Brain microvascular endothelial cell (primary cell): ENCODE data around the gene ANXA6.

ENCODE experiments used
- DNase-seq: peaks from one replicate; pipeline ENCODE4 v3.0.0-alpha.2; 2020
- H3K27ac ChIP-seq: fragments of 250-450 bp; sonication (Bioruptor Pico); 2 replicates; pipeline ENCODE4 v1.5.1; 2020; ENCODE audit warnings: mild to moderate bottlenecking, moderate library complexity
- H3K27me3 ChIP-seq: fragments of 250-450 bp; sonication (Bioruptor Pico); replicated peaks from 2 replicates; pipeline ENCODE4 v1.5.1; 2020; ENCODE audit warnings: mild to moderate bottlenecking
- H3K36me3 ChIP-seq: fragments of 250-450 bp; sonication (Bioruptor Pico); replicated peaks from 2 replicates; pipeline ENCODE4 v1.5.1; 2020; ENCODE audit warnings: mild to moderate bottlenecking
- H3K4me3 ChIP-seq: 2 replicates; pipeline ENCODE4 v1.5.1; 2011; ENCODE audit warnings: low read depth, mild to moderate bottlenecking, control low read depth, low read length, moderate library complexity
- in situ Hi-C: cut with HindIII; loops from 2 replicates; pipeline ENCODE4 v1.10.0; 2017; ENCODE audit warnings: low sequenced_read_pairs, low pct_ligation_motif_present
- TF ChIP-seq, protein P1 (sequence below): IDR thresholded peaks from 2 replicates; pipeline ENCODE4 v1.5.1; 2011; ENCODE audit warnings: low read depth, mild to moderate bottlenecking, moderate library complexity, low read length, control low read depth, inconsistent platforms; ENCODE audit errors: missing control alignments

The ANXA6 gene

DNA sequence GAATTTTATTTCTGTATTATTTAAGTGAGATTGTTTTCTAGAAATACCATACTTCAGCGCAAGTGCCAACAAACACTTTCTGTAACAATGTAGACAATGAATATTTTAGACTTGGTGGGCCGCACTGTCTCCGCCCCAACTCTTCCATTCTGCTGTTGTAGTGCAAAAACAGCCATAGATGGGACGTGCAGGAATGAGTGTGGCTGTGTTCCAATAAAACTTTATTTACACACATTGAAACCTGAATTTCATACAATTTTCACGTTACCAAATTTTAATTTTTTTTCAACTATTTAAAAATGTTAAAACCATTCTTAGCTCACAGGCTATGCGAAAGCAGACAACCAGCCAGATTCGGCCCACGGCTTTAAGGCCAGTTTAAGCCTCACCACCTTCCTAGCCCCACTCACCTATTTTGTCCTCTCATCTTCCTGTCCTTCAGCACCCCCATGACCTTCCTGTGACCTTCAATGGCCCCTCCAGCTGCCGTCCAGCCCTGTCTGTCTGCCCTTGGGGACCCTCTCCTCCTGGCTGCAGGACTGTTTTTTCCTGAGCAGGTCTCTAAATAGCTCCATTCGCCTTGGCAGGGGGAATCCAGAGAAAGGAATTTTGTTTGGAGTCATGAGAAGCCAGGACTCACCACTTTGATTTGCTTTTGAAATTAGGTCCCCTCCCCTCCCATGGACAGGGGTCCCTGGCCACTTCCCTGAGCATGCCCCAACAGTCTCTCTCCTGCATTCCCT lies 11.2 kb upstream of the ANXA6 start:
- no peak overlapping the region for H3K4me3 ChIP-seq
- no peaks in the 10 kb centered on the region for H3K36me3 ChIP-seq
- in situ Hi-C loops: no loop called here
- H3K27ac ChIP-seq: no peak overlapping the region
- no peak for DNase-seq
- no peaks in the 10 kb centered on the region for H3K27me3 ChIP-seq
- TF ChIP-seq, protein P1, sequence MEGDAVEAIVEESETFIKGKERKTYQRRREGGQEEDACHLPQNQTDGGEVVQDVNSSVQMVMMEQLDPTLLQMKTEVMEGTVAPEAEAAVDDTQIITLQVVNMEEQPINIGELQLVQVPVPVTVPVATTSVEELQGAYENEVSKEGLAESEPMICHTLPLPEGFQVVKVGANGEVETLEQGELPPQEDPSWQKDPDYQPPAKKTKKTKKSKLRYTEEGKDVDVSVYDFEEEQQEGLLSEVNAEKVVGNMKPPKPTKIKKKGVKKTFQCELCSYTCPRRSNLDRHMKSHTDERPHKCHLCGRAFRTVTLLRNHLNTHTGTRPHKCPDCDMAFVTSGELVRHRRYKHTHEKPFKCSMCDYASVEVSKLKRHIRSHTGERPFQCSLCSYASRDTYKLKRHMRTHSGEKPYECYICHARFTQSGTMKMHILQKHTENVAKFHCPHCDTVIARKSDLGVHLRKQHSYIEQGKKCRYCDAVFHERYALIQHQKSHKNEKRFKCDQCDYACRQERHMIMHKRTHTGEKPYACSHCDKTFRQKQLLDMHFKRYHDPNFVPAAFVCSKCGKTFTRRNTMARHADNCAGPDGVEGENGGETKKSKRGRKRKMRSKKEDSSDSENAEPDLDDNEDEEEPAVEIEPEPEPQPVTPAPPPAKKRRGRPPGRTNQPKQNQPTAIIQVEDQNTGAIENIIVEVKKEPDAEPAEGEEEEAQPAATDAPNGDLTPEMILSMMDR: no peak

DNA sequence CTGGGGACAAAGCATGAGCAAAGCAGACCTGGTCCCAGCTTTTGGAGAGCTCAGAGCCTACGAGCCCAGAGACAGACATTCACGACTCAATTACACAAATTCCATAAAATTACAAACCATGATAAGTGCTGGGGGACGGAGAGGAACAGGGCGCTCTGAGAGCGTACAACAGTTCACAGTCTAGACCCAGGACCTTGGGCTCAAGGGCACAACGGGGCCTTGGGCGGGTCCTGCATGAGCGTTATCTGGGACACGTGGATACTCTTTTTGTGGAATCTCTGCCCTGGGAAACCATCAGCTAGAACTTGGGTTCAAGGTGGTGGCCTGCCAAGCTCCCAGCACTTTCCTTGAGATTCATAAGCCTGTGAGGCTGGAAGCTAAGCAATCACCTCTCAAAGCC lies 9.4 kb upstream of the ANXA6 start:
- no peak for DNase-seq
- TF ChIP-seq, protein P1: no peak
- no peaks in the 10 kb centered on the region for H3K36me3 ChIP-seq
- in situ Hi-C loops: no loop called here
- no peak overlapping the region for H3K4me3 ChIP-seq
- H3K27ac ChIP-seq: no peak overlapping the region
- no peaks in the 10 kb centered on the region for H3K27me3 ChIP-seq

DNA sequence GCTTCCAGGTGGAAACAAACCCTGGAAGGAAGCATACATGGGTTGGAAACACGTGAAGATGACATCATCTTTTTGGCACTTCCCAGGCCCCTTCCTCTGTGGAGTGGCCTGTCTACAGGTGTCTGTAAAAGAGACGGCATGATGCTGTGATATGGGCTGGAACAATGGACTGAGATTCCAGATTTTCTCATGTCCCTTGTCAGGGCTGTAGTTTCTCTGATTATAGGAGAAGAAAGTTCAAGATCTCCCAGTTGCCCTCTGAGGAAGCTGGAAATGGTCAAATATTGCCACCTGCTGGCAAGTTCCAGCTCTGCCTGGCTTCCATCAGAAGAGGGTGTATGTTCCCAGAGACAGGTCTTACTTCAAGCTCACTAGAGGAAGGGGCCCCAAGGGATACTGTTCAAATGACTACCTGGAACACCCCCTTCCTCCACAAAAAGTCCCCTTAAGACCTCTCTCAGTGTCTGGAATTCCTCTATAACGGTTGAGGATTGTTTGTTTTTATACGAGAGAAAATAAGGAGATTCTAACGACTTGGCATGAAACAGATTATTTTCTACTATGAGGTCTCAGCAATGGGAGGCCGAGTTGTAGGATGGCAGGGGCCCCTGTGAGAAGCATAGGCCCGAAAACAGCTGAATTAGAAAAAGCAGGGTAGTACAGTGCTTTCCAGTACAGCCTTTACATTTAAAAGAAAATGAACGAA lies 7.3 kb upstream of the ANXA6 start:
- TF ChIP-seq, protein P1: peak; percentile 92
- Histone ChIP-seq H3K4me3 (no peak overlapping the region), H3K36me3 (no peaks in the 10 kb centered on the region), H3K27ac (no peak overlapping the region), H3K27me3 (no peaks in the 10 kb centered on the region)
- DNase-seq: peak; percentile 66
- in situ Hi-C loops: no loop called here

DNA sequence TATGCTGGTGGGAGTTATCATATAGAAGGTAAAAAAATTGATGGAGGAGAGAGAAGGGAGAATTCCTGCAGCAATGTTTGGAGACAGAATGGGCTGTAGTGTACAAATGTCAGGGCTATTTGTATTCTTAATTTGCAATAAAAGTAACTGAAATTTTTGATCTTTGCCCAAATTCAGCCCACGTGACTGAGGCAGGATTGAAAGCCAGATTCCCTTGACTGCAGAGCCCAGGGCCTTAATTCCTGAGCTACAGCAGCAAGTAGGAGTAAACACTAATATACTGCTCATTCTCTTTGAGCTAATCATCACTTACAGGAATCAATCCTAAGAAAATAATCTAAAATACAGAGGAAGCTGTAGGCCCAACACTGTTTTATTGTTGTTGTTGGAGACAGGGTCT lies 5.2 kb upstream of the ANXA6 start:
- no peak overlapping the region for H3K27ac ChIP-seq
- TF ChIP-seq, protein P1: no peak
- no peaks in the 10 kb centered on the region for H3K27me3 ChIP-seq
- no peak overlapping the region for H3K4me3 ChIP-seq
- in situ Hi-C loops: no loop called here
- no peak for DNase-seq
- no peaks in the 10 kb centered on the region for H3K36me3 ChIP-seq

DNA sequence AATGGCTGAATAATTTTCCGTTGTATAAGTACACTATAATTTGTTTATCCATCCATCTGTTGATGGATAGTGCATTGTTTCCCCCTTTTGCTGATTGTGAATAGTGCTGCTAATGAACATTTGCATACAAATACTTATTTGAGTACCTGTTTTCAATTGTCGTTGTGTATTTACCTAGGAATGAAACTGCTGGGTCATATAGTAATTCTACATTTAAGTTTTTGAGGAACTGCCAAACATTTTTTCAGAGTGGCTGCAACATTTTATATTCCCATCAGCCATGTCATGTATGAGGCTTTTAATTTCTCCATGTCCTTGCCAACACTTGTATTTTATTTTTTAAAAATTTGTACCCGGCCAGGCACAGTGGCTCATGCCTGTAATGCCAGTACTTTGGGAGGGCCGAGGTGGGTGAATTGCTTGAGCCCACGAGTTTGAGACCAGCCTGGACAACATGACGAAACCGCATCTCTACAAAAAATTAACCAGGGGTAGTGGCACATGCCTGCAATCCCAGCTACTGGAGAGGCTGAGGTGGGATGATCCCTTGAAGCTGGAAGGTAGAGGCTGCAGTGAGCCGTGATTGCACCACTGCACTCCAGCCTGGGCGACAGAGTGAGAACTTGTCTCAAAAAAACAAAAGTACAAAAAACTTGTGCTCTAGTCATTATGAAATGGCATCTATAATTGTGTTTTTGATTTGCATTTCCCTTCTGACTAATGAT lies 2.2 kb upstream of the ANXA6 start:
- TF ChIP-seq, protein P1: no peak
- no peaks in the 10 kb centered on the region for H3K27me3 ChIP-seq
- no peak overlapping the region for H3K27ac ChIP-seq
- no peak for DNase-seq
- no peak overlapping the region for H3K4me3 ChIP-seq
- no peaks in the 10 kb centered on the region for H3K36me3 ChIP-seq
- in situ Hi-C loops: no loop called here
